Karpas-422 (cell line): ENCODE data around the gene HOMEZ. TPM values are rescaled to one million over a fixed set of nuclear protein-coding genes. Genes with fewer than 3 reads are reported as not detected.
"Not testable (repeated sequence)": the region's sequence is repeated elsewhere in the genome, so short reads cannot be mapped to it uniquely, and the experiment has no call there.

Source experiments
- DNase-seq: peaks from one replicate; pipeline ENCODE4 v3.0.0-alpha.2; 2015
- H2AFZ ChIP-seq: fragments of 200-600 bp; sonication (generic); 2 replicates; pipeline ENCODE4 v1.6.1; 2014; ENCODE audit warnings: antibody characterized with exemption, low read length, mixed read lengths
- H3K27ac ChIP-seq: fragments of 200-600 bp; sonication (generic); 2 replicates; pipeline ENCODE4 v1.5.1; 2014; ENCODE audit warnings: mild to moderate bottlenecking, low read length, moderate library complexity
- H3K27me3 ChIP-seq: fragments of 200-600 bp; sonication (generic); 2 replicates; pipeline ENCODE4 v1.6.1; 2014; ENCODE audit warnings: low read length, mixed read lengths
- H3K36me3 ChIP-seq: fragments of 200-600 bp; sonication (generic); 2 replicates; pipeline ENCODE4 v1.6.1; 2014; ENCODE audit warnings: low read length, mixed read lengths; ENCODE audit not compliant: insufficient read depth
- H3K4me1 ChIP-seq: fragments of 200-600 bp; sonication (generic); 2 replicates; pipeline ENCODE4 v1.6.1; 2014; ENCODE audit warnings: mild to moderate bottlenecking, low read length, mixed read lengths
- H3K4me2 ChIP-seq: fragments of 200-600 bp; sonication (generic); 2 replicates; pipeline ENCODE4 v1.6.1; 2014; ENCODE audit warnings: low read length, low read depth, mild to moderate bottlenecking; ENCODE audit not compliant: poor library complexity, severe bottlenecking
- H3K4me3 ChIP-seq: fragments of 200-600 bp; sonication (generic); 2 replicates; pipeline ENCODE4 v1.5.1; 2014; ENCODE audit warnings: mild to moderate bottlenecking, antibody characterized with exemption, low read length, mixed read lengths
- H3K79me2 ChIP-seq: fragments of 200-600 bp; sonication (generic); 2 replicates; pipeline ENCODE4 v1.6.1; 2014; ENCODE audit warnings: mild to moderate bottlenecking, low read length, mixed read lengths
- H3K9ac ChIP-seq: fragments of 200-600 bp; sonication (generic); 2 replicates; pipeline ENCODE4 v1.6.0; 2014; ENCODE audit warnings: low read length
- H3K9me2 ChIP-seq: fragments of 200-600 bp; sonication (generic), shearing (Covaris generic); replicated peaks from 2 replicates; pipeline ENCODE4 v1.6.0; 2014; ENCODE audit warnings: mild to moderate bottlenecking, low read length, moderate library complexity; ENCODE audit not compliant: insufficient read depth
- H3K9me3 ChIP-seq: fragments of 300-700, 200-600 bp; sonication (generic); 2 replicates; pipeline ENCODE4 v1.6.1; 2014; ENCODE audit warnings: low read length, mixed read lengths
- H4K20me1 ChIP-seq: fragments of 200-600 bp; sonication (generic); 2 replicates; pipeline ENCODE4 v1.6.1; 2014; ENCODE audit warnings: mild to moderate bottlenecking, antibody characterized with exemption, low read length, low read depth; ENCODE audit not compliant: insufficient read depth
- small RNA-seq: library from RNA; depleted of rRNA; stranded (forward); fragments of <200 nt; gene quantifications from one replicate; pipeline ENCODE3, GENCODE V24; 2014
- total RNA-seq: library from RNA; depleted of rRNA; stranded (reverse); fragments of >200 nt; shearing (Covaris generic); gene quantifications from 2 replicates; pipeline ENCODE4 v1.2.3, GENCODE V29; 2014; ENCODE audit warnings: low replicate concordance; rRNA removed

HOMEZ gene
- total RNA-seq, 1 experiment from 2014 or later: 12.7 TPM

GRCh38 chr14:23228812-23229211 is 57.1 kb downstream of the HOMEZ start:
- Histone ChIP-seq H3K4me1 (peaks cover 22% of the 10 kb centered on the region), H3K4me3 (no peak overlapping the region), H3K36me3 (no peaks in the 10 kb centered on the region), H3K9ac (no peak overlapping the region), H3K9me3 (no peaks in the 10 kb centered on the region), H4K20me1 (no peaks in the 10 kb centered on the region), H3K79me2 (no peaks in the 10 kb centered on the region), H3K9me2 (no peaks in the 10 kb centered on the region), H3K27ac (no peak overlapping the region), H3K4me2 (peak overlapping the region; percentile 48), H3K27me3 (no peaks in the 10 kb centered on the region), H2AFZ (no peak overlapping the region)
- DNase-seq: peak; percentile 44

- H3K9me2 ChIP-seq: no peaks in the 10 kb centered on the region
- no peaks in the 10 kb centered on the region for H3K27me3 ChIP-seq
- no peak overlapping the region for H3K4me2 ChIP-seq
- no peak overlapping the region for H3K9ac ChIP-seq
- H2AFZ ChIP-seq: no peak overlapping the region
- no peak overlapping the region for H3K4me3 ChIP-seq
- H3K9me3 ChIP-seq: no peaks in the 10 kb centered on the region
- H3K79me2 ChIP-seq: no peaks in the 10 kb centered on the region
- peaks cover 22% of the 10 kb centered on the region for H3K4me1 ChIP-seq
- no peaks in the 10 kb centered on the region for H4K20me1 ChIP-seq
- no peaks in the 10 kb centered on the region for H3K36me3 ChIP-seq
- no peak overlapping the region for H3K27ac ChIP-seq
- peak; percentile 30 for DNase-seq
Observed at GRCh38 chr14:23227566-23227965, 58.4 kb downstream of the HOMEZ start.

- not testable (repeated sequence) for H3K9me2 ChIP-seq
Observed at GRCh38 chr14:23224958-23225357, 61.0 kb downstream of the HOMEZ start.

More at GRCh38 chr14:23224958-23225357, 61.0 kb downstream of the HOMEZ start:
- not testable (repeated sequence) for H2AFZ ChIP-seq, H3K79me2 ChIP-seq, H3K4me2 ChIP-seq, H3K9ac ChIP-seq, H3K27me3 ChIP-seq, H3K4me3 ChIP-seq, H4K20me1 ChIP-seq, H3K36me3 ChIP-seq, H3K9me3 ChIP-seq, H3K27ac ChIP-seq
- peaks cover 22% of the 10 kb centered on the region for H3K4me1 ChIP-seq
- DNase-seq: peak; percentile 6

Small RNA genes within 50 kb of the gene (small RNA-seq; reads per million reads assigned to genes)
- gene AL049829.1 (not detected), gene RNU6-1046P (not detected)

Other genes with a start within 250 kb of the HOMEZ start
- gene PSMB11, start 243.9 kb downstream of the HOMEZ start, total RNA-seq: not detected in 2 replicates
- gene CDH24, start 228.6 kb downstream of the HOMEZ start, total RNA-seq: 0.34 and 1.0 TPM in 2 replicates
- gene ACIN1, start 191.0 kb downstream of the HOMEZ start, total RNA-seq: 125 and 159 TPM in 2 replicates
- gene C14orf119, start 190.6 kb downstream of the HOMEZ start, total RNA-seq: 52.6 and 69.3 TPM in 2 replicates
- gene CIROP, start 181.1 kb downstream of the HOMEZ start, total RNA-seq: not detected in 2 replicates
- 0.11 TPM in 1 of 2 replicates, not detected in the other for gene CEBPE, start 166.9 kb downstream of the HOMEZ start, total RNA-seq
- 0.79 TPM in 1 of 2 replicates, not detected in the other for gene SLC7A8, start 102.5 kb downstream of the HOMEZ start, total RNA-seq
- not detected in 2 replicates for gene RNF212B, start 48.2 kb downstream of the HOMEZ start, total RNA-seq
- 48.3 and 70.4 TPM in 2 replicates for gene PPP1R3E, start 16.7 kb upstream of the HOMEZ start, total RNA-seq
- 15.1 and 18.3 TPM in 2 replicates for gene BCL2L2, start 20.7 kb upstream of the HOMEZ start, total RNA-seq
- gene PABPN1, start 35.3 kb upstream of the HOMEZ start, total RNA-seq: 126 and 195 TPM in 2 replicates
- gene SLC22A17, start 66.8 kb upstream of the HOMEZ start, total RNA-seq: not detected in 2 replicates
- not detected in 2 replicates for gene EFS, start 79.0 kb upstream of the HOMEZ start, total RNA-seq
- gene IL25, start 86.7 kb upstream of the HOMEZ start, total RNA-seq: not detected in 2 replicates
- gene CMTM5, start 90.9 kb upstream of the HOMEZ start, total RNA-seq: not detected in 2 replicates
- not detected in 2 replicates for gene MYH6, start 122.1 kb upstream of the HOMEZ start, total RNA-seq
- not detected in 2 replicates for gene MYH7, start 149.5 kb upstream of the HOMEZ start, total RNA-seq
- 77.5 and 82.2 TPM in 2 replicates for gene NGDN, start 183.6 kb upstream of the HOMEZ start, total RNA-seq